ENCODE measurements around the gene SLC22A5.

SLC22A5 gene

DNA sequence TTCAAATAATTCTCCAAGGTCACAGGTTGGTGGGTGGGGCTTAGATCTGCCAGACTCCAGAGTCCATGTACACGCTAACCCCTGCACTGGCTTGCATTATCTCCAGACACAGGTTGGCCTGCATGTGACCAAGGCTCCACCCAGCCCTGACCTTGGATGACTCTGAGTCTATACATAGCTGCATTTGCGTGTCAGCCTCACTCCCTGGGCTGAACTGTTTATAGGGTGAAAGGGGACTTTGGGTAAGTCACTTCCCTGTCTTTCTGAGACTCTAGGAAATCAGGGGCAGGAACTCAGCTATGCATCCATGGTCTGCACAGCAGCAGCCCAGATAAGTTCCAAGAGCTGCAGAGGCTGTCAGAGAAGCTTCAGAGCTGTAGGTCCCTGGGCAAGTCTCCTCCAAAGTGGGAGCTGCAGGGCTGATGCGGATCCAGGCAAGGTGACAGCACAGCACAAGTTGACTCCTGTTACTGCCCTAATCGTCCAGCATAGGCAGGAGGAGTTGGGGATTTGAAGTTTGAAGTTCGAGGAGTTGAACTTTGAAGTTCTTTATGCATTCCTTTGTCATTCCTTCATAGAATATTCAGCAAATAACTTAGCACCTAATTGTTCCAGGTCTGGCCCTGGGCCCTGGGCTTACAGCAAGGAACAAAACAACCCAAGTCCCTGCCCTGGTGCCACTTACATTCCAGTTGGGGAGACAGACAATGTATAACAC, 53.4 kb downstream of the SLC22A5 start:
- peak overlapping the region in 15 of 21 experiments; percentile 2 to 93 (median 36) for H3K27ac ChIP-seq

DNA sequence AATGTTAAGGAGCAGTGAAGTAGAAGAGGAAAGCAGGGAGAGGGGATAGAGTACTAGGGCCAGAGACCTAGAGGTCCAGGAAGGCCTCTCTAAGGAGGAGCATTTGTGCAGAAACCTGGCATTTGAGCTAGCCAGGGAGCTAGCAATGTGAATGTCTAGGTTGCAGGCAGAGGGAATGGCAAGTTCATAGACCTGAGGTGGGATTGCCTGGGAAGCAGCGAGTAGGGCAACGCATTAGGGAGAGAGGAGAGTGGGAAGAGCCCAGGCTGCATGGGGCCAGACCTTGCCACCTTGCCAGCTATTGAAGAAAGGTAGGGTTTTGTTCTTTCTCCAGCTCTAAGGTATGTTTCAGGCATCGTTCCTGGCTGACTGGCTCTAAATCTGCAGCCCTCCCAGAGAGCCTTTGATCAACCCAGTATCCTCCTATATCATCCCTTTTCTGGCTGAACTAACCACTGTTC, 54.0 kb downstream of the SLC22A5 start:
- Histone ChIP-seq H3K4me3 (no peak overlapping the region), H3K27ac (peak overlapping the region in 12 of 21 experiments; percentile 2 to 93 (median 43))

More for the DNA sequence above, 53.4 kb downstream of the SLC22A5 start:
- H3K4me3 ChIP-seq, result no peak overlapping the region

DNA sequence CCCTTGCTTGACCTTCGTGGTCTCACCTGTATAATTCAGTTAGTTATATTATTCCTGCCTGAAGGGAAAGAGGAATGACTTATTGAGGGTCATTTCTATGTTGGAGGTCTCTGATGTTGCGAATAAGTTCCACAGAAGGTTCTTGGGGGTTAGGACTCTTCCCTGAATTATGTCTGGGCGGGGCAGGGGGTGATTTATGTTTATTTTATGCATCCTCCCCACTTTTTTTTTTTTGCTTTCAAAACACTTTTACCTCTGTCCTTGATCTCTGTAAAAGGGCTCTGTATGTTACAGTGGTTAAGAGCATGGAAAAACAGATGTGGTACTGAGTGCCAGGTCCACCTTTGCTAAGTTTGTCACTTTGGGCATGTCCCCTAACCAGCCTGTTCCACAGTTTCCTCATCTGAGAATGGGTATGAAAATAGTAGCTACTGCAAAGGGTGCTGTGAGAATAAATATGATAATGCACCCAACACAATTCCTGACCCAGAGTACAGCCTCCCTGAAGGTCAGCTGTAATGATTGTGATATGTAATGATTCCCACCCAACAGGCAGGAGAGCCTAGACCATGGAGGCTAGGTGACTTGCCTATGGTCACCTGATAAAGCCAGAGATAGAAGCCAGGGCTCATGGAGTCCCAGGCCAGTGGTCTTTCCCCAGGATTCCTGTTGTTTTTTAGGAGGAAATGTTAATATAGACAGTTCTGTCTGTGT, 54.8 kb downstream of the SLC22A5 start:
- Histone ChIP-seq H3K27ac (peak overlapping the region in 18 of 21 experiments; percentile 35 to 93 (median 75)), H3K4me3 (no peak overlapping the region)

DNA sequence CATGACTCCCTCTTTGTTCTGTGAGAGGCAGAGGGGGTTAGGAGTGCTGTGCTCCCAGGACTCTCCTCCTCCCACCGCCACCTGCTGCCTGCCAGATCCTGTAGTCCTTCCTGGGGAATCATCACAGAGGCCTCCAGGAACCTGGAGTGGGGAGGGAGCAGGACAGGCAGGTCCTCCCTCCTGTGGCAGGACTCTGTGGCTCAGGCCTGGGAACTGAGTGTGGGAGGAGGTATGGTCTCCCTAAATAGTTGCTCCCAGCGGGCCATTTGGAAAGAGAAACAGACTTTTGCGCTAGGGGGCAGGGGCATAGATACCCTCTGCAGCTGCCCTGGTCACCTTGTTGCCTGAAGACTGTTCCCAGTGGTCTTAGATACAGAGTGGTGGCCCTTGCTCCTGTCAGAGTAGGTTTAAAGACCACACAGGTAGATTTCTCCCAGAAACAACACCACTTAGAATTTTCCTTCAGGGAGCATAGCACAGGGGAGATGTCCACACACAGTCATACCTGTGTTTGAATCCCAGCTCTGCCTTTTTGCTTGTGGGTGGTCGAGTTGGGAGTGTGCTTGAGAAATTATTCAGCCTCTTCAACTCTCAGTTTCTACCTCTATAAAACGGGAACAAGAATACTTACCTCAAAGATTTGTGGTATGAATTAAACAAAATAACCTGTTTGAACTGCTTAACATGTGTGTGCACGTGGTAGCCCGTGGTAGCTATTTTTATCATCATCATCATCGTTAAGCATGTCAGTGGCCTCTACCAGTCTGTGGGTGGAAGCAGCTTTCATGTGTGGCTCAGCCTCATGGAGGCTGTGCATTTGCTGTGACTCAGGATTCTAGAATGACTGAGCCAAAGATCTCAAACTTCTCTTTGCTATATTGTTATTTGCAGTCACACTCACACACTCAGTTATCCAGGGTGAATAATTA, 55.8 kb downstream of the SLC22A5 start:
- no peak overlapping the region for H3K4me3 ChIP-seq

DNA sequence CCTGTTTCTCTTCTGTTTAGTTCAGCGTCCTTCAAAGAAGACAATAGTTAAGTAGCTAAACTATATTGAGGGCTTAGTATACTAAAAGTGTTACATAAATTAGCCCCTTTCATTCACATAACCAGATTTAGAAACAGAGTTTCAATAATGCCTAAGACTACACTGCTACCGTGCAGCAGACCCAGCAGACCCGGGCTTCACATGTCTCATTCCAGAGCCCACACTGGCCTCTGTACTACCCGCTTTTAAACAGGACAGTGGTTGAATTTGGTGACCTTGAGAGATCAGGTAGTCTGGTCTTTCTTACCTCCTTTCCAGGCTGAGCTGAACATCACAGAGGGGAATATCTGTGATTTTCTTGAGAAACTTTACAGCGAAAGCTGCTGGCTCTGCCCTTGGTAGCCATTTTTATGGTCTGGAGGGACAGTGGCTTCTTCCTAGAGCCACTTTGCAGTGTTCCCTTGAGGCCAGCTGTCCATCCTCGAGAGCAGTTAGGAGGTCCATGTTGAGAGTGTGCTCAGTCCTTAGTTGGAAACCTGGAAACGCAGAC, 56.5 kb downstream of the SLC22A5 start:
- Histone ChIP-seq H3K27ac (peak overlapping the region in 20 of 21 experiments; percentile 36 to 93 (median 78)), H3K4me3 (no peak overlapping the region)

More for the DNA sequence above, 55.8 kb downstream of the SLC22A5 start:
- H3K27ac ChIP-seq, result peak overlapping the region in 20 of 21 experiments; percentile 3 to 93 (median 78)

DNA sequence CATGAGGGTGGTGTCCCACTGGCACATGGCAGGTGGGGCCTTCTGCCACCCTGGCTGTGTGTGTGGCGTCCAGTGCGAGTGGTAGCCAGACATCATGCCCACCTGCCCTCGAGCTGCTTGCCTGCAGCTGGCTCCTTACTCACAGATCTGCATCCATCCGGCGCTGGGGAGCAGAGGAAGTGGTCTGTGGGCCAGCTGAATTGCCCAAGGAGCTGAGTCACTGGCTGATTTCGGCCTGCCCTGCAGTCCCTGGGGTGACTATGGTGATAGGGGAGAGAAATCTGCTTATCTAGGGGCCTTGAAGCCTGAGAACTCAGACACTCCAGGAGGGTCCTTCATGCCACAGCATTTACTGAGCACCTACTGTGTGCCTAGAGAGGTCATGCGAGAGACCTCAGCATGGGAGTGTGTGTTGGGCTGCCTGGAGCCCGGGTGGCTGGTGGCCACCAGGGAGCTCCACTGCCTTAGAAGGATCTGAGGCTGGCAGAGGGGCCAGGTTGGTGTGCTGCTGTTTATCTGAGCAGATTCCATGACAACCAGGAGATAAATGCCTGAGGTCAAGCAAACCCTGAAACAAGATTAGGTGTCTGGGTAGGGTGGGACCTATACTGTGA, 57.1 kb downstream of the SLC22A5 start:
- no peak overlapping the region for H3K4me3 ChIP-seq
- peak overlapping the region; percentile 36 to 93 (median 78) for H3K27ac ChIP-seq

DNA sequence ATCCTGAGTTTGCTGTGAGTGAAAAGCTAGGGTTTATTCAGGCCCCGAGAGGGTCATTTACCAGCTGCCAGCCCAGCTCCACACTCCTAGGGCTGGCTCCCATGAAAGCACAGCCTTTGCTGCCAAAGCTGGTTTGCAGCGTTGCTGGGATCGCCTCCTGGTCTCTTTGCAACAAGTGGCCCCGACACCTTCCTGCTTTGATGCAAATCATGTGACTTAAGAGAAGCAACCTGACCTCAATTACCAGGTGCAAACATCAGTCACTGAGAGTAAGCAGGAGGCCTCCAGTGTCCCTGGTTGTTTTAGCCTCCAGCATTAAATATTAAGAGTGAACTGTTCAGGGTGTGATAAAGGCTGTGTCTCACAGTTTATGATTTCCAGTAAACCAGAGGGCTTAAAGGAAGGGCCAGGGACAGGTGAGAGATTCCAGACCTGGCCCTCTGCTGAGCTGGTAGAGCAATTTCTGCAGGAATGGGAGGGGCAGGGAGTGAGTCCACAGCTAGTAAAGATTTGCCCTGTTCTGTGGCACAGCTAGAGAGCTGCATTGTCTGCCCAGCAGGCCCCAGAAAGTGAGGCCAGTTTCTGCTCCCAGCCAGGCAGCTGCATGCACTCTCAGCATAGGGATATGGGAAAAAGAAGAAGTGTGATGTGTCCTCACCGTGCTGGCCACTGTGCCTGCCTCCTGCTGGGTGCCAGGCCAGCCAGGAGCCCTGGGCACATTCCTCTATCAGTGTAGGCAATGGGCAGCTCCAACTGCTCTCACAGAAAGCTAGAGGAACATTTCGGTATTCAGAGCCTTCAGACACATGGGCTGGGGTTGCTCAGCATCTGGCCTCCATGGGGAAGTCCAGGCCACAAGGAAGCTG, 58.0 kb downstream of the SLC22A5 start:
- Histone ChIP-seq H3K4me3 (no peak overlapping the region), H3K27ac (peak overlapping the region; percentile 43 to 93 (median 78))

DNA sequence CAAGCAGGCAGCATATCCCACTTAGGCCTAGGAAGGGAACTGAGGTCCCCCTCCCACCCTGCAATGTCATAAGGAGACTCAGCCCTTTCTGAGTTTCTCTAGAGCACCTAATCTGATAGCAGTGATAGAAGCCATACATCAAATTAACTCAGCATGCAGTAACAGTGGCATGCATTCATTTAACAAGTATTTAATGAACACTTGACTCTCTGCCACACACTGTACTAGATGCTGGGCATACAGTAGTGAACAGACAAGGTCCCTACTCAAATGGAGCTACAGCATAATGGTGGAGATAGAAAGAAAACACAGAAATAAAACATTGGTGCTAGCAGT, 58.6 kb downstream of the SLC22A5 start:
- H3K4me3 ChIP-seq, result no peak overlapping the region
- H3K27ac ChIP-seq, result peak overlapping the region in 19 of 21 experiments; percentile 52 to 93 (median 78)

DNA sequence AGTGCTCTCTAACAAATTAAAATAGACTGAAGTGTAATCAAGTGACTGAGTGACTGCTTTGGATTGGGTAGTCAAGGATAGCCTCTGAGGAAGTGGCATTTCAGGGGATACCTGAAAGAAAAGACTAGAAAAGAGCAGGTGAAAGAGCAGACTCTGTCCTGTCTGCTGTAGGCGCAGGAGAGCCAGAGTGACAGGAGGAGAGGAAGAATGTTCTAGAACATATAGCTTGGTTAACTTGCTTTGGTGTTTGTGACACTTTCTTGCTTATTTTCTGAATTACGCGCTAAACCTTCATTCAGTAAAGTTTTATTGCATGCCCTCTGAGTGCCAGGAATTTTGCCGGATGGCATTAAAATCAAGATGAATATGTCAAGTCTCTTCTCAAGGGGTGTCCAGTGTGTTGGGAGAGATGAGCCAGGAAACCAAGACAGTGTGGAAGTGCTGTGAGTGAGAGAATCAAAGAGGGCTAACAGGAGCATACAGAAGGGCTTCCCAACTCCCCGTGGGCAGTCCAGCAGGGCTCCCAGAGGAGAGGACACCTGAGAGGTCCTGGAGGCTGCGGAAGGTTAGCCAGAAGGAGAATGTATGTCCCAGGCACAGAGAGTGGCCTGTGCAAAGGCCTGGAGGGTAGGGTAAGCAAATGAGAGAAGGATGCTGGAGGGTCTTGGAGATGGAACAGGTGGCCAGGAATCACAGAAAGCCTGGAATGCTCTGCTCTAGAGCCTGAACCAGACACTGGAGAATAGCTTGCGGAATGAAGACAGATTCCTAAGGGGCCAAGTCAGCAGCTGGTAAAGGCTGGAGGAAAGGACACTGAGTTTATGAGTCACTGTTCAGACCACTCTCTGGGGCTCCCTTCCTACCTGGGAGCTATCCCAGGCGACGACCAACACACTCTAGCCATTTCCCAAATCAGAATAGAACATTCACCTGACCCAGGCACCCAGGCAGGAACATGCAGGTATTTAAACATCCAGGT, 59.3 kb downstream of the SLC22A5 start:
- H3K4me3 ChIP-seq, result no peak overlapping the region
- peak overlapping the region in 16 of 21 experiments; percentile 52 to 93 (median 80) for H3K27ac ChIP-seq

DNA sequence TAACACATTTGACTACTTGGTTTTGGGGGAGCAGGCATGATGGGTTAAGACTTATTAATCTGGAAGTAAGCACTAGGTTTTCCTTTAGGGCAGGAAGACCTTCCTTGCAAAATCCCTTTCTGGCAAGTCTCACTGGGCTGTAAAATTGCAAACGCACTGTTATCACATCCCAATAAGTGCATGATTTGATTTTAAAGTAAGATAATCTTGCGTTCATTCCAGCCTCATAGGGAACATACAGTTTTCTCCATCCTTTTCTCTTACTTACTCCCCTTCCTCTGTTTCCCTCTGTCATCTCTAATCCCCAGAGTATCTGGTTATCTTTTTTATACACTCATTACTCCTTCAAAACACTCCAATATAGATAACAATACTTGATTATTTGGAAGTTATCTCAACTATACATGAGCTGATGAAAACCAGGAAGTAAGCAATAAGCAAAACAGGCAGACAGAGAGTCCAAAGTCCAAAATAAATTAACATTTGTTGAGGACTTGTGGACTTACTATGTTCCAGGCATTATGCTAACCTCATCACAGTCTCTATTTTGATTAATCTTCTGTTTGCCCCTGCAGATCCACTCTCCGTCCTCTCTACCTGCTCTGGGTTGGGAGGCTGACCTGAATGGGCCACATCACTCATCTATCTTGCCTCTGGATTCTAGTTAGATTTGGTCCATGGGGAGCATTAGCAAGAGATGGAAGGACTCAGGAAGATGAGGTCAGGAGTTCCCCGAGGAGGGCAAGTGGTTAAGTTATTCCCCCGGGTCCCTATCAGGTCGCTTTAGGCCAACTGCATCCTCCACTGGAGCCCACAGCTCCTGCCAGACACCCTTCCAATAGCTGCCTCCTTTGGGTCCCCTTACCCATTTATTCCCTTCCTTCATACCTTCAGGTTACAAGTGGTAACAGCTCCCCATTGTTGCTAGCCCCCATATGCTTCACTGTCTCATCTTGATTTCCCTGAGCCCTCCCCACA, 60.2 kb downstream of the SLC22A5 start:
- Histone ChIP-seq H3K27ac (peak overlapping the region in 11 of 21 experiments; percentile 46 to 93 (median 78)), H3K4me3 (no peak overlapping the region)

DNA sequence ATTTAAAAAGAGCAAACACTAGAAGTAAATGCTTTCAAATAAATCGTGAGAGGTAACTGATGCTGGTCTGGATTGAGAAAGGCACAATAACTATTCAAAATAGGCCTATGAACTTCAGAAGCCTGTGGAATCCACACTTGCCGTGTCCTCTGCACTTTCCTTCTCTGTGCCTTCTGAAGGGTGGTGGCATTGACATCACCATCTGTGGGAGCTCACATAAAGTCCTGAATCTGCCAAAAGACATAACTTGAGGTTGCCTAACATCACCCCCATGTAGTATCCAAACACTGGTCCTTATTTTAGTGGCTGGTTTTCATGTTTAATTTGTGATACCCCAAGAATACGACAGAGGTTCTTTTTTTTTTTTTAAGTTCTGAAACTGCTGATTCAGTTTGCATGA, 61.2 kb downstream of the SLC22A5 start:
- H3K4me3 ChIP-seq, result no peak overlapping the region
- peak overlapping the region in 7 of 21 experiments; percentile 20 to 93 (median 39) for H3K27ac ChIP-seq

DNA sequence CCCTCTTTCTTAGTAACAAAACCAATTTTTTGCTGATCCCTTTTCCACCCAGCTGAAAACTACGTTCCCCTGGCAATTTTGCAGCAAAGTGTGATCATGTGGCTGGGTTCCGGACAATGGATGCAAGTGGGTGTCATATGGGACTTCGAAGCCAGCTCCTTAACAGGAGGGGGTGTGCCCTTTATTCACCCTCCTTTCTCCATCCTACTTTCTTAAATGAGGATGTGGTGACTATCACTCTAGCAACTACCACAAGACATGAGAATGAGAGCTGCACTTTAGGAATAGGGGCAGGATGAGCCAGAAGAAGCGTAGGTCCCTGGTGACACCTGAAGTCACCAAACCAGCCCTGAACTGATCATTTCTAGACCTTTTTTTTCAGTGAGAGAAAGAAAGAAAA, 62.1 kb downstream of the SLC22A5 start:
- H3K4me3 ChIP-seq, result no peak overlapping the region
- peak overlapping the region in 5 of 21 experiments; percentile 26 to 49 (median 39) for H3K27ac ChIP-seq

DNA sequence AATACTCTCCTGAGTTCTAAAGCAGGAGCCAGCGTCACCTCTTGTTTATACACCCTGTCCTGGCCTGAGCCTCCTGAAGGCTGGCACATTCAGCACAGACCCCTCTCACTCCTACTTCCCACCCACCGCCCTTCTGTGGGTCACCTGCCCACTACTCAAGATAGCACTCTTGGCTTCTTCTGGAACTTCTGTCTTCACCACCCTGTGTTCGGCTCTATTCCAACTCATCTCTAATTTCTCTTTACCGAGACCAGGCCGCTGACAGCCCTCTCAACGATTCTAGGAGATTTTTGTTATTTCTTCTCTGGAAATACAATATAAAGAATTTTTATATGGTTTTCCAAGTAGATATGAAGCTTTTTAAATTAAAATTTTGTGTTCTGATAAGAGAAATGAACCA, 63.6 kb downstream of the SLC22A5 start:
- peak overlapping the region in 2 of 21 experiments; percentile 29 to 49 for H3K27ac ChIP-seq
- no peak overlapping the region for H3K4me3 ChIP-seq

DNA sequence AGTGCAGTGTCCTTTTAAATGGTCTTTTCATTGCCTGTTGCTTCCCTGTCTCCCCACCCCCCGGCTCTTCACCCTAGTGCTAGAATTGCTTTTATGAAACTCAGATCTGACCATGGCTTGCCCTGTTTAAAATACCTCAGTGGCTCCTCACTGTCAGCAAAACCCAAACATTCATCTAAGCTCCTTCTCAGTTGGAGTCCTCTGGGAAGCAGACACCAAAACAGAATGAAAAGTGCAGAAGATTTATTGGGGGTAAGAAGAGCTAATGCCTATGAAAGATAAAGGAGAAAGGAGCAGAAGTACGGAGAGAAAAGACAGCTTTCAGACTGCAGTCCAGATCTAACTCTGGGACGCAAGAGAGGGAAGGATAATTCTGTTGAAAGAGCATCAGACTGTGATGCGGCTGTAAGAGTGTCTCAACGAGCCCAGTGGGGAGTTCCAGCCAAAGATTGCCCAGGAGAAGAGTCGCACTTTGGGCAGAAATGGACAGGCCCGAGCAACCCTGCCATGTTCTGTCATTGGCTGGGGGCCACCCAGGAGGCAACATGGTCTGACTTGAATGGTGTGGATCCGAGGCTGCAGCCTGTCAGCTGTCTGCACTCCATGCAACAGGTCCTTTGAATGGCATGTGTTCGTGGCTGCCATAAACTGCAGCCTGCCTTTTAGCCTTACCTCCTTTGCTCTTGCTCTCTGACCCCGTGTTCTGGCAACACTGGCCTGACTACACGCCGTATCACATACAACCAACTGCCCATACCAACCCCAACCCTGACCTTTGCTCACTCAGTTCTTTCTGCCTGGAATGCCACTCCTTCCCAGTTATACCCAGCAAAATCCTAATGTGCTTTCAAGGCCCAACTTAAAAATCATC, 65.1 kb downstream of the SLC22A5 start:
- Histone ChIP-seq H3K4me3 (no peak overlapping the region), H3K27ac (peak overlapping the region in 8 of 21 experiments; percentile 4 to 88 (median 64))

DNA sequence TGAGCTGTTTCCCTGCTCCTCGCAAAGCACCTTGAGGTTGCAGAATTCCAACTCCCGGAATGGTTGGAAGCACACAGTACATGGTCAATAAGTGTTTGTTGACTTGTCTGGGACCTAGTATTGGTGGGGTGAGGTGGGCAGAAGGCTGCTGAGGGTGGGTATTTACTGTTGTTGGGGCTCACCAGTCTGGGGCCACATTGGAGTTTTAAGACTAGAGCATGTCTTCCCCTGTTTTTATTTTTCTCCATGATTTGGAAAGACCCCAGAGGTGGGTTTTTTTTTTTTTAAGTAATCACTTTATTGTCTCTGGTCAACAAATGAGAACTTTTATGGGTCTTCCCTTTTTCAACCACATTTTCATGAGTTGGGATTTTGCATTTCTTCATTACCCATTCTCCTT, 65.9 kb downstream of the SLC22A5 start:
- Histone ChIP-seq H3K27ac (peak overlapping the region in 7 of 21 experiments; percentile 4 to 88 (median 64)), H3K4me3 (no peak overlapping the region)
